ENCODE measurements around the gene ARHGAP9.
"Not testable (repeated sequence)": the region's sequence is repeated elsewhere in the genome, so short reads cannot be mapped to it uniquely, and the experiment has no call there.

ARHGAP9 gene

GRCh38 chr12:57517187-57517586 lies 37.5 kb upstream of the ARHGAP9 start:
- DNase-seq, result no peak

- DNase-seq, result peak; percentile 16
Observed at GRCh38 chr12:57516617-57517153, 37.0 kb upstream of the ARHGAP9 start.

- no peak for DNase-seq
Observed at GRCh38 chr12:57515934-57516541, 36.4 kb upstream of the ARHGAP9 start.

- DNase-seq, result no peak
Observed at GRCh38 chr12:57515408-57515933, 35.8 kb upstream of the ARHGAP9 start.

GRCh38 chr12:57514720-57515407 lies 35.2 kb upstream of the ARHGAP9 start:
- DNase-seq, result no peak

GRCh38 chr12:57514246-57514645 lies 34.6 kb upstream of the ARHGAP9 start:
- DNase-seq, result not testable (repeated sequence)

- DNase-seq, result not testable (repeated sequence)
Observed at GRCh38 chr12:57513677-57514076, 34.0 kb upstream of the ARHGAP9 start.

GRCh38 chr12:57513266-57513665 lies 33.6 kb upstream of the ARHGAP9 start:
- no peak for DNase-seq

- no peak for DNase-seq
Observed at GRCh38 chr12:57512665-57513064, 33.0 kb upstream of the ARHGAP9 start.

GRCh38 chr12:57511588-57512325 lies 32.1 kb upstream of the ARHGAP9 start:
- DNase-seq, result no peak

GRCh38 chr12:57511161-57511560 lies 31.5 kb upstream of the ARHGAP9 start:
- DNase-seq, result no peak

GRCh38 chr12:57507796-57508195 lies 28.1 kb upstream of the ARHGAP9 start:
- not testable (repeated sequence) for DNase-seq

- DNase-seq, result not testable (repeated sequence)
Observed at GRCh38 chr12:57506541-57506940, 26.9 kb upstream of the ARHGAP9 start.

GRCh38 chr12:57502311-57502969 lies 22.8 kb upstream of the ARHGAP9 start:
- not testable (repeated sequence) for DNase-seq

GRCh38 chr12:57500213-57500612 lies 20.5 kb upstream of the ARHGAP9 start:
- no peak for DNase-seq

- DNase-seq, result no peak
Observed at GRCh38 chr12:57498571-57498970, 18.9 kb upstream of the ARHGAP9 start.

- DNase-seq, result no peak
Observed at GRCh38 chr12:57498132-57498502, 18.5 kb upstream of the ARHGAP9 start.

GRCh38 chr12:57497223-57498131 lies 17.8 kb upstream of the ARHGAP9 start:
- DNase-seq, result no peak

- DNase-seq, result no peak
Observed at GRCh38 chr12:57496822-57497221, 17.2 kb upstream of the ARHGAP9 start.

- not testable (repeated sequence) for DNase-seq
Observed at GRCh38 chr12:57495051-57495701, 15.5 kb upstream of the ARHGAP9 start.

Data from CD4-positive, alpha-beta T cell treated with Interleukin-17A for 1 hour (primary cell).